AG08395 (cell line): ENCODE data around the gene AKNAD1.
"Not testable (repeated sequence)": the region's sequence is repeated elsewhere in the genome, so short reads cannot be mapped to it uniquely, and the experiment has no call there.

Source experiments
- DNase-seq: peaks from one replicate; pipeline ENCODE4 v3.0.0; 2012; ENCODE audit warnings: mixed read lengths, low spot score

AKNAD1 gene

GRCh38 chr1:108785880-108786279 is 71.0 kb downstream of the AKNAD1 start:
- DNase-seq = no peak

GRCh38 chr1:108785264-108785663 is 71.6 kb downstream of the AKNAD1 start:
- no peak for DNase-seq

DNA sequence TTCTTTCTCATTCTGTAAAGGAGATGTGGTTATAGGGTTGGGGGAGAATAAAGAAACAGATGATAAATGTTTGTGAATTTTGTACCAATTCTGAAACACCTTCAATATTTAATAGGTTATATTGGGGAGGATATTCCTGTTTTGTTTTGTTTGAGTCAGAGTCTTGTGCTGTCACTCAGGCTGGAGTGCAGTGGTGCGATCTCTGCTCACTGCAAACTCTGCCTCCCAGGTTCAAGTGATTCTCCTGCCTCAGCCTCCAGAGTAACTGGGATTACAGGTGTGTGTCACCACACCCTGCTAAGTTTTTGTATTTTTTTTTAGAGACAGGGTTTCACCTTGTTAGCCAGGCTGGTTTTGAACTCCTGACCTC is 75.3 kb downstream of the AKNAD1 start:
- not testable (repeated sequence) for DNase-seq

- DNase-seq = no peak
Measured at GRCh38 chr1:108780937-108781574, 75.8 kb downstream of the AKNAD1 start.

GRCh38 chr1:108779455-108779854 is 77.4 kb downstream of the AKNAD1 start:
- no peak for DNase-seq

GRCh38 chr1:108777839-108778238 is 79.1 kb downstream of the AKNAD1 start:
- no peak for DNase-seq

DNA sequence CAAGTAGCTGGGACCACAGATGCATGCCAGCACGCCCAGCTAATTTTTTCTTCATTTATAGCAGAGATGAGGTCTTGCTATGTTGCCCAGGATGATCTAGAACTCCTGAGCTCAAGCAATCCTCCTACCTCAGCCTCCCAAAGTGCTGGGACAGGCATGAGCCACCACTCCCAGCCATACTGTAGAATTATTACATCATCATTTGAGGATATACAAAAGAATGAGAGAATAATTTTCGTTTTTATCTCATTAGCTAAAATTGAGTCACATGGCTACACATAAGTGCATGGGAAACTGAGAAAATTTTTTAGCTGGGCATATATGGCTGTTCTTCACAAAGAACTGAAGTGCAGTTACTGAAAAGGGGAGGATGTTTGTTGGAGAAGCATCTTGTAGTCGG is 89.2 kb downstream of the AKNAD1 start:
- no peak for DNase-seq

DNA sequence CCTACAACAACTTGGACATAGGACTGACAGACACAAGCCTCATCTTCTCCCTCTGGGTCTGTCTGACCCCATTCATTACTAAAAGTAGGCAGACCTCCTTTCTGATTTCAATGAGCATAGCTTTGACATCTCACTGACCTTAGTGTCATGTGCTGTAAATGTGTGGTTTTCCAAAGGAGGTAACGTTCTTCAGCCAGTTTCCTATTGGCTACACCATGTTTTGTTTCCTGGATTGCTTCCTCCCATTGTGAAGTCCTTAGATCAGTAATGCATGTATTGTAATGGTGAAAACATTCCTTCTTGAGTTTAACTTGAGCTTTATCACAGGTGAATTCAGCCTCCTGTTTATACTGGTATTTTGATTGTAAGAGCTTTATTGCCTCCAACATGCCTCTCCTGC is 89.8 kb downstream of the AKNAD1 start:
- DNase-seq = no peak
